OCI-LY7 (cell line): ENCODE results near the gene WASF3.

ENCODE experiments used
- CTCF ChIP-seq: fragments of 200-600 bp; sonication (generic); conservative IDR thresholded peaks from 2 replicates; pipeline ENCODE4 v1.5.1; 2014; ENCODE audit warnings: mild to moderate bottlenecking, antibody characterized with exemption, low read length, moderate library complexity, mixed read lengths
- EZH2phosphoT487 ChIP-seq: fragments of 200-600 bp; sonication (generic); IDR thresholded peaks from 2 replicates; pipeline ENCODE4 v1.6.1; 2018; ENCODE audit warnings: low read depth, borderline replicate concordance, mild to moderate bottlenecking, mixed run types, antibody characterized with exemption, low read length, moderate library complexity, mixed read lengths

- TF ChIP-seq CTCF, result no peak
- no peak for TF ChIP-seq EZH2phosphoT487
Measured at GRCh38 chr13:26653310-26653709, 95.8 kb downstream of the WASF3 start.
